H1 (cell line): ENCODE measurements around the gene GPR179. TPM values are rescaled to one million over a fixed set of nuclear protein-coding genes. Genes with fewer than 3 reads are reported as not detected.

ENCODE experiments used
- CTCF ChIA-PET: fragments of 300-600 bp; sonication (Branson Sonifier 250); formaldehyde crosslinking; loops from one replicate; lab custom pipeline; 2021; ENCODE audit not compliant: partially characterized antibody; lab: Charles Lee
- POLR2A ChIA-PET: fragments of 300-600 bp; sonication (Branson Sonifier 250); formaldehyde crosslinking; loops from one replicate; lab custom pipeline; 2021; ENCODE audit warnings: inconsistent platforms; ENCODE audit not compliant: partially characterized antibody; lab: Charles Lee
- DNase-seq, 2 experiments: peaks; one replicate each; pipeline versions ENCODE4 v3.0.0 to v3.0.0-alpha.2; 2010 to 2022; ENCODE audit warnings: low spot score in 2 of 2, low read depth in 1 of 2, mixed read lengths in 1 of 2
- FAIRE-seq: peaks from 2 replicates; lab custom pipeline; 2011; peaks lifted over from hg19 to GRCh38; lab: Jason Lieb, UNC
- H2AFZ ChIP-seq: 2 replicates; pipeline ENCODE4 v1.8.1; 2012; ENCODE audit warnings: low read length, inconsistent platforms
- H2AK5ac ChIP-seq: 2 replicates; pipeline ENCODE4 v1.6.1; 2013; ENCODE audit warnings: low read depth, low read length
- H2BK120ac ChIP-seq: replicated peaks from 2 replicates; pipeline ENCODE3; 2013; ENCODE audit warnings: low read depth, low read length, inconsistent platforms
- H2BK12ac ChIP-seq: 2 replicates; pipeline ENCODE4 v1.6.1; 2013; ENCODE audit warnings: low read depth, low read length
- H2BK15ac ChIP-seq: 2 replicates; pipeline ENCODE4 v1.6.1; 2013; ENCODE audit warnings: low read length
- H2BK20ac ChIP-seq: 2 replicates; pipeline ENCODE4 v1.6.1; 2013; ENCODE audit warnings: low read length
- H2BK5ac ChIP-seq: 2 replicates; pipeline ENCODE4 v1.6.1; 2013; ENCODE audit warnings: low read depth, low read length
- H3K14ac ChIP-seq: 2 replicates; pipeline ENCODE4 v1.6.1; 2013; ENCODE audit warnings: inconsistent platforms; ENCODE audit not compliant: insufficient read length
- H3K18ac ChIP-seq: 2 replicates; pipeline ENCODE4 v1.6.1; 2013; ENCODE audit warnings: low read length; ENCODE audit errors: extremely low read depth
- H3K23ac ChIP-seq: 2 replicates; pipeline ENCODE4 v1.6.1; 2013; ENCODE audit warnings: inconsistent platforms; ENCODE audit not compliant: insufficient read length
- H3K23me2 ChIP-seq: 2 replicates; pipeline ENCODE4 v1.6.1; 2013; ENCODE audit warnings: low read depth, low read length
- H3K27ac ChIP-seq: 2 replicates; pipeline ENCODE4 v1.6.1; 2011; ENCODE audit warnings: low read depth, low read length, inconsistent platforms
- H3K27me3 ChIP-seq, 4 experiments: replicated peaks in 1 of 4; 1 replicate in 1 of 4; 2 replicates in 3 of 4; pipeline versions ENCODE4 v1.6.1 to v1.8.1; 2011 to 2013; ENCODE audit warnings: low read length in 3 of 4, mild to moderate bottlenecking in 3 of 4, inconsistent platforms in 2 of 4, mixed read lengths in 2 of 4, moderate library complexity in 1 of 4; ENCODE audit not compliant: control insufficient read depth in 3 of 4, insufficient read depth in 3 of 4; ENCODE audit errors: extremely low read depth in 1 of 4
- H3K36me3 ChIP-seq, 4 experiments: 2 replicates each; pipeline versions ENCODE4 v1.6.1 to v1.8.1; 2011 to 2013; ENCODE audit warnings: mild to moderate bottlenecking in 4 of 4, low read length in 3 of 4, moderate library complexity in 2 of 4, control low read depth in 1 of 4, inconsistent platforms in 1 of 4; ENCODE audit not compliant: insufficient read depth in 4 of 4, control insufficient read depth in 2 of 4
- H3K4ac ChIP-seq: replicated peaks from 2 replicates; pipeline ENCODE3; 2013; ENCODE audit warnings: low read length, low read depth, mixed read lengths, inconsistent platforms; ENCODE audit not compliant: insufficient read length
- H3K4me1 ChIP-seq, 4 experiments: replicated peaks in 1 of 4; 1 replicate in 1 of 4; 2 replicates in 3 of 4; pipeline versions ENCODE4 v1.6.1 to v1.8.1; 2011 to 2013; ENCODE audit warnings: low read length in 3 of 4, inconsistent platforms in 2 of 4, mixed read lengths in 1 of 4; ENCODE audit not compliant: insufficient read depth in 4 of 4, control insufficient read depth in 3 of 4
- H3K4me2 ChIP-seq, 2 experiments: 2 replicates each; pipeline versions ENCODE4 v1.6.1 to v1.8.1; 2011 to 2013; ENCODE audit warnings: low read depth in 2 of 2, low read length in 2 of 2, control low read depth in 1 of 2, inconsistent platforms in 1 of 2, mild to moderate bottlenecking in 1 of 2; ENCODE audit not compliant: insufficient read depth in 1 of 2
- H3K4me3 ChIP-seq, 4 experiments: fragments of 200-600, 300-600 bp in 1 of 4; sonication (generic), shearing (Covaris generic), sonication (Bioruptor Twin) in 1 of 4; 2 replicates each; pipeline versions ENCODE4 v1.5.1 to v1.8.1; 2011 to 2016; ENCODE audit warnings: low read length in 4 of 4, low read depth in 3 of 4, control low read depth in 2 of 4, inconsistent platforms in 2 of 4, mild to moderate bottlenecking in 2 of 4, mixed read lengths in 1 of 4, moderate library complexity in 1 of 4; ENCODE audit not compliant: insufficient read depth in 2 of 4; ENCODE audit errors: extremely low read depth in 1 of 4
- H3K56ac ChIP-seq: replicated peaks from 2 replicates; pipeline ENCODE3; 2013; ENCODE audit warnings: low read depth, mild to moderate bottlenecking, mixed read lengths, low read length, inconsistent platforms; ENCODE audit not compliant: insufficient read length
- H3K79me1 ChIP-seq: 2 replicates; pipeline ENCODE4 v1.6.1; 2013; ENCODE audit warnings: low read depth, low read length, control low read depth
- H3K79me2 ChIP-seq, 2 experiments: 2 replicates each; pipeline versions ENCODE4 v1.6.1 to v1.8.1; 2012 to 2013; ENCODE audit warnings: low read length in 2 of 2, mild to moderate bottlenecking in 2 of 2, inconsistent platforms in 1 of 2; ENCODE audit not compliant: insufficient read depth in 2 of 2, control insufficient read depth in 1 of 2
- H3K9ac ChIP-seq, 4 experiments: replicated peaks in 1 of 4; 1 replicate in 1 of 4; 2 replicates in 3 of 4; pipeline versions ENCODE4 v1.6.1 to v1.8.1; 2011 to 2013; ENCODE audit warnings: low read depth in 3 of 4, low read length in 3 of 4, control low read depth in 2 of 4, mild to moderate bottlenecking in 2 of 4, moderate library complexity in 2 of 4, inconsistent platforms in 1 of 4; ENCODE audit errors: extremely low read depth in 1 of 4
- H3K9me3 ChIP-seq, 2 experiments: 2 replicates each; pipeline versions ENCODE4 v1.6.1 to v1.8.1; 2012 to 2013; ENCODE audit warnings: mild to moderate bottlenecking in 2 of 2, moderate library complexity in 2 of 2, control low read depth in 1 of 2, inconsistent platforms in 1 of 2, low read depth in 1 of 2, low read length in 1 of 2, mixed read lengths in 1 of 2; ENCODE audit not compliant: insufficient read depth in 2 of 2
- H4K20me1 ChIP-seq, 2 experiments: replicated peaks in 1 of 2; 2 replicates each; pipeline versions ENCODE3 to v1.8.1; 2011 to 2013; ENCODE audit warnings: inconsistent platforms in 2 of 2, low read length in 2 of 2, mild to moderate bottlenecking in 1 of 2; ENCODE audit not compliant: insufficient read depth in 2 of 2, control insufficient read depth in 1 of 2
- H4K5ac ChIP-seq: 2 replicates; pipeline ENCODE4 v1.6.1; 2013; ENCODE audit warnings: low read length, low read depth, mixed read lengths, inconsistent platforms; ENCODE audit not compliant: insufficient read length
- H4K8ac ChIP-seq: 2 replicates; pipeline ENCODE4 v1.8.0; 2013; ENCODE audit warnings: mild to moderate bottlenecking, moderate library complexity, low read length, inconsistent platforms; ENCODE audit not compliant: insufficient read depth; ENCODE audit errors: extremely low read depth
- H4K91ac ChIP-seq: replicated peaks from 2 replicates; pipeline ENCODE3; 2013; ENCODE audit warnings: low read length, mixed read lengths, inconsistent platforms; ENCODE audit not compliant: insufficient read length
- GTF2F1 ChIP-seq: IDR thresholded peaks from 2 replicates; pipeline ENCODE4 v1.6.1; 2012; ENCODE audit warnings: low read depth, low read length, improper control_type of control experiment, borderline replicate concordance
- KDM1A ChIP-seq: fragments of 200-600, 300-600 bp; sonication (generic); IDR thresholded peaks from 2 replicates; pipeline ENCODE4 v1.7.1; 2016; ENCODE audit warnings: mild to moderate bottlenecking, low read length, borderline replicate concordance
- MAX ChIP-seq: IDR thresholded peaks from 2 replicates; pipeline ENCODE4 v1.6.1; 2012; ENCODE audit warnings: inconsistent platforms
- SP1 ChIP-seq: IDR thresholded peaks from 2 replicates; pipeline ENCODE4 v1.6.1; 2011; ENCODE audit warnings: low read depth, low read length
- WGBS, 2 experiments: shearing (Covaris generic) in 1 of 2; methylation state at CpG; one replicate each; pipeline versions ENCODE4 v1.1.6 to v1.1.7; 2013 to 2015; ENCODE audit warnings: low lambda C conversion rate in 2 of 2, mixed read lengths in 2 of 2, inconsistent platforms in 1 of 2, low coverage in 1 of 2, missing lambda C conversion rate in 1 of 2; ENCODE audit not compliant: insufficient replicate concordance in 2 of 2, insufficient coverage in 1 of 2, insufficient read length in 1 of 2; ENCODE audit errors: extremely low coverage in 1 of 2, missing lambda C conversion rate in 1 of 2; 5-methylcytosine and 5-hydroxymethylcytosine counted together
- polyA plus RNA-seq, 7 experiments: library from polyadenylated mRNA; depleted of rRNA in 3 of 7; stranded (reverse) in 5 of 7; unstranded in 2 of 7; fragments of >200 nt in 5 of 7; fragments of 200-250 nt in 2 of 7; gene quantifications; 1 replicate in 5 of 7; 2 replicates in 1 of 7; 4 replicates in 1 of 7; pipeline versions ENCODE4 v1.2.1 to v1.2.3, GENCODE V29; 2011 to 2013; ENCODE audit warnings: missing spikeins in 2 of 7, mixed read lengths in 2 of 7
- total RNA-seq: library from RNA; stranded (reverse); fragmentation: NEBNext Ultra II Directional; extraction: Animal tissue kit (Norgen Biotek cat#: 25700); gene quantifications from 2 replicates; pipeline ENCODE4 v1.2.1, GENCODE V29; 2021

The GPR179 gene
- total and polyA plus RNA-seq, 2 of the 8 experiments (the other 6 are each of a cell fraction or from before 2014, with no cell fraction given): 0.02 to 0.07 TPM

DNA sequence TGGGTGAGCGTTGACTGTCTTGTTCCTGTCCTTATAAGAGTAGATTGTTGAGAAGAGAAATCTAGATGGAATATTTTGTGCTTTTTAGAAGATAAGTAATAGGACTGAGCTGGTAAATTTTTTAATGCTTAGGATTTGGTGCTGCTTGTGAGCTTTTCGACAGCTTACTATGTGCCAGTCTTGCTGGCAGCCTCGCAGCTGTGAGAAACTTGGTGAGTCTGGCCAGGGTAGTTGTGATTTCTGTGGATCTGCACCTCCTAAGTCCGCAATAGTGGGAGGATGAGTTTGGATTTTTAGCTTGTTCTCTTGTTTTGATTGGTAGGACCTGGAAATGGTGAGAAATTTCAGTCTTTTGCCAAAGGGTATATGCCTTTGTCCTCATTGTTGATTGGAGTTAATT, 11.5 kb upstream of the GPR179 start:
- Histone ChIP-seq H3K56ac (no peak overlapping the region), H3K27me3 (no peaks in the 10 kb centered on the region; a peak in 1 of 7 replicates), H4K91ac (no peak overlapping the region), H3K4me2 (no peak overlapping the region; a peak in 1 of 4 replicates), H3K27ac (no peak overlapping the region), H3K79me2 (peaks cover 0 to 68% of the 10 kb centered on the region in 2 experiments; a peak in 3 of 4 replicates), H3K79me1 (peaks cover 6% of the 10 kb centered on the region; the same call in 1 of the 2 replicates), H3K14ac (no peak overlapping the region), H2AFZ (no peak overlapping the region), H4K5ac (no peak overlapping the region), H2BK12ac (no peak overlapping the region), H3K9ac (no peak overlapping the region), H2AK5ac (no peak overlapping the region), H3K9me3 (no peaks in the 10 kb centered on the region), H2BK120ac (no peak overlapping the region), H3K18ac (no peak overlapping the region), H3K23me2 (peaks cover 13% of the 10 kb centered on the region), H4K8ac (no peak overlapping the region), H3K4me1 (peaks cover 0 to 7% (median 5%) of the 10 kb centered on the region in 4 experiments; a peak in 5 of 7 replicates), H4K20me1 (peaks cover 8 to 15% of the 10 kb centered on the region in 2 experiments), H3K36me3 (no peaks in the 10 kb centered on the region; a peak in 1 of 8 replicates), H2BK15ac (no peak overlapping the region), H2BK5ac (no peak overlapping the region), H3K4me3 (no peak overlapping the region), H3K4ac (no peak overlapping the region), H3K23ac (no peak overlapping the region), H2BK20ac (no peak overlapping the region)
- POLR2A ChIA-PET: interaction anchor here (2.4 to 8.9 kb wide), 4 partner anchors 30 to 66 kb away, joined by 8 to 70 read pairs (median 18); no protein-coding TSS in a partner anchor
- no peak for FAIRE-seq
- no peak for DNase-seq
- CTCF ChIA-PET: interaction anchor here (0.9 to 25.7 kb wide), 17 partner anchors 10 to 182 kb away, joined by 3 to 400 read pairs (median 5); partner anchors contain the start of gene ARHGAP23
- WGBS, 2 experiments: 91% methylated on average over 4 of the region's 4 CpGs; no CpG with 5 or more reads in 1 of the 2 experiments
- TF ChIP-seq MAX (no peak), SP1 (no peak), KDM1A (no peak), GTF2F1 (no peak)
